Measurements from ENCODE around the gene ABI2. TPM values are rescaled to one million over a fixed set of nuclear protein-coding genes. Genes with fewer than 3 reads are reported as not detected.

The ABI2 gene
- total RNA-seq, 1 experiment from 2014 or later: 141 TPM

DNA sequence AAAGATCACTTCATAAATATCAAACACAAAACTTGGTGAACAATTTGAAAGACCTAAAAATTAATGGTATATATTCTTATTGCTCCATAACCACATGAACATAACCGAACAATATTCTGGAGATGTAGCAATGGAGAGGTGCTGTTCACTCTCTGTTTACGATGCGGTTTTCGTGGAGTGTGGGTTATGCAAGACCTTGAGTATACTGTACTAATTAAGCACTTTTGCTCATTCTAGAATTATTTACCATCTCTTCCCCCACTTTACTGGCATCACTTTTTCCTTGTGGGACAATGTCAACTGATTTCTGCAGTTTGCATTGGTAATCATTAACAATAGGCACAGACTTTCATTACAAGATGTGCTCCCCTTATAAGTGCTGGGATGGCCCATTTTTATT, 109.3 kb downstream of the ABI2 start:
- no peak overlapping the region for H3K27ac ChIP-seq (ENCODE audit: insufficient read length, low read depth, low read length)
- no peak overlapping the region for H2AK5ac ChIP-seq (ENCODE audit: insufficient read length, low read length)
- no peak overlapping the region for H2BK5ac ChIP-seq (ENCODE audit: insufficient read length, low read length)
- Mint-ChIP-seq H3K27me3 (ENCODE audit: low read depth) (no peaks in the 10 kb centered on the region), H3K9me3 (no peaks in the 10 kb centered on the region), H3K4me1 (peaks cover 9 to 19% of the 10 kb centered on the region in 2 experiments), H3K4me3 (no peak overlapping the region), H3K36me3 (ENCODE audit: insufficient read depth in 1 of 3, low read depth in 3 of 3) (peaks cover 6 to 29% (median 25%) of the 10 kb centered on the region in 3 experiments; a peak in 6 of 7 replicates), H3K27ac (no peak overlapping the region)
- DNase-seq: no peak
- H3K23ac ChIP-seq (ENCODE audit: insufficient read length, low read depth, low read length): no peak overlapping the region
- H3K4me1 ChIP-seq (ENCODE audit: insufficient read depth, low read length): no peaks in the 10 kb centered on the region
- no peaks in the 10 kb centered on the region for H3K9me3 ChIP-seq (ENCODE audit: control insufficient read depth, low read depth, low read length)
- H3K14ac ChIP-seq (ENCODE audit: insufficient read depth, low read length): no peak overlapping the region
- H3K9ac ChIP-seq (ENCODE audit: extremely low read depth, insufficient read length, low read length): no peak overlapping the region
- TF ChIP-seq, protein P1, sequence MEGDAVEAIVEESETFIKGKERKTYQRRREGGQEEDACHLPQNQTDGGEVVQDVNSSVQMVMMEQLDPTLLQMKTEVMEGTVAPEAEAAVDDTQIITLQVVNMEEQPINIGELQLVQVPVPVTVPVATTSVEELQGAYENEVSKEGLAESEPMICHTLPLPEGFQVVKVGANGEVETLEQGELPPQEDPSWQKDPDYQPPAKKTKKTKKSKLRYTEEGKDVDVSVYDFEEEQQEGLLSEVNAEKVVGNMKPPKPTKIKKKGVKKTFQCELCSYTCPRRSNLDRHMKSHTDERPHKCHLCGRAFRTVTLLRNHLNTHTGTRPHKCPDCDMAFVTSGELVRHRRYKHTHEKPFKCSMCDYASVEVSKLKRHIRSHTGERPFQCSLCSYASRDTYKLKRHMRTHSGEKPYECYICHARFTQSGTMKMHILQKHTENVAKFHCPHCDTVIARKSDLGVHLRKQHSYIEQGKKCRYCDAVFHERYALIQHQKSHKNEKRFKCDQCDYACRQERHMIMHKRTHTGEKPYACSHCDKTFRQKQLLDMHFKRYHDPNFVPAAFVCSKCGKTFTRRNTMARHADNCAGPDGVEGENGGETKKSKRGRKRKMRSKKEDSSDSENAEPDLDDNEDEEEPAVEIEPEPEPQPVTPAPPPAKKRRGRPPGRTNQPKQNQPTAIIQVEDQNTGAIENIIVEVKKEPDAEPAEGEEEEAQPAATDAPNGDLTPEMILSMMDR (conservative IDR thresholded peaks at IDR 0.05): no peak
- no peak overlapping the region for H4K5ac ChIP-seq (ENCODE audit: insufficient read length, low read depth, low read length)
- no peaks in the 10 kb centered on the region for H3K23me2 ChIP-seq (ENCODE audit: insufficient read length, low read depth, low read length, poor library complexity, severe bottlenecking)
- no peak overlapping the region for H3K18ac ChIP-seq (ENCODE audit: insufficient read length, low read depth, low read length)
- H3K79me1 ChIP-seq (ENCODE audit: insufficient read depth, low read depth, low read length, poor library complexity, severe bottlenecking): no peaks in the 10 kb centered on the region
- H3T11ph ChIP-seq (ENCODE audit: low read length): no peak overlapping the region
- no CpG with 5 or more reads among the region's 4 CpGs for WGBS (ENCODE audit: extremely low coverage, insufficient read length, low lambda C conversion rate)
- H3K4ac ChIP-seq (ENCODE audit: low read depth, low read length): no peak overlapping the region
- H2BK20ac ChIP-seq (ENCODE audit: low read depth, low read length, poor library complexity, severe bottlenecking): no peak overlapping the region
- H3K56ac ChIP-seq (ENCODE audit: insufficient read length, low read depth, low read length): no peak overlapping the region
- H2AFZ ChIP-seq (ENCODE audit: low read length): no peak overlapping the region
- no peak overlapping the region for H4K8ac ChIP-seq (replicated peaks; ENCODE audit: insufficient read length, low read depth, low read length)
- H2BK12ac ChIP-seq (ENCODE audit: insufficient read length, low read depth, low read length): no peak overlapping the region
- H2BK15ac ChIP-seq (ENCODE audit: low read depth, low read length): no peak overlapping the region
- no peaks in the 10 kb centered on the region for H4K20me1 ChIP-seq (ENCODE audit: control insufficient read depth, insufficient read depth, insufficient read length)
- no peak overlapping the region for H2BK120ac ChIP-seq (ENCODE audit: low read depth, low read length, poor library complexity, severe bottlenecking)
- no peaks in the 10 kb centered on the region for H3K27me3 ChIP-seq (ENCODE audit: insufficient read depth, low read length)
- H4K91ac ChIP-seq (ENCODE audit: insufficient read length, low read depth, low read length): no peak overlapping the region
- H3K4me2 ChIP-seq (ENCODE audit: insufficient read depth, insufficient read length, low read length): no peak overlapping the region
- no peaks in the 10 kb centered on the region for H3K79me2 ChIP-seq (ENCODE audit: insufficient read depth, low read length)
